ENCODE data around the gene ADSL. TPM values are rescaled to one million over a fixed set of nuclear protein-coding genes. Genes with fewer than 3 reads are reported as not detected.

The ADSL gene
- total and polyA plus RNA-seq, 9 of the 15 experiments (the other 6 are each of a cell fraction or from before 2014, with no cell fraction given): 112 to 322 (median 146) TPM

- no peak for TF ChIP-seq ATF2 (CRISPR knock-in tag; IDR thresholded peaks at IDR 0.05)
- no peak for TF ChIP-seq RBM14 (IDR thresholded peaks at IDR 0.05; ENCODE audit: borderline replicate concordance, insufficient read depth, low read depth, low read length)
- no peak for TF ChIP-seq E2F5 (CRISPR knock-in tag; IDR thresholded peaks at IDR 0.05)
- TF ChIP-seq BRF1 (IDR thresholded peaks at IDR 0.05; ENCODE audit: borderline replicate concordance, extremely low read depth, insufficient read length): no peak
- TF ChIP-seq ZNF717 (CRISPR knock-in tag; IDR thresholded peaks at IDR 0.05): no peak
- TF ChIP-seq TFAP4 (CRISPR knock-in tag; IDR thresholded peaks at IDR 0.05; ENCODE audit: borderline replicate concordance): peak; percentile 81; the same call in 1 of the 2 replicates
- TF ChIP-seq ZHX1 (conservative IDR thresholded peaks at IDR 0.05; ENCODE audit: low read length): no peak
- TF ChIP-seq CHAMP1 (IDR thresholded peaks at IDR 0.05): no peak
- no peak for TF ChIP-seq HNRNPH1 (optimal IDR thresholded peaks at IDR 0.05; ENCODE audit: low read depth, low read length)
- TF ChIP-seq GTF3C2 (IDR thresholded peaks at IDR 0.05; ENCODE audit: borderline replicate concordance, extremely low read depth, insufficient read length): no peak
- no peak for TF ChIP-seq MEF2A (IDR thresholded peaks at IDR 0.05; ENCODE audit: control insufficient read depth, low read depth, low read length)
- TF ChIP-seq RBM34 (IDR thresholded peaks at IDR 0.05; ENCODE audit: borderline replicate concordance, insufficient read depth, low read length): no peak
- no peak for TF ChIP-seq CHD1 (IDR thresholded peaks at IDR 0.05; ENCODE audit: low read length)
Measured at GRCh38 chr22:40346185-40347118, at the start of gene ADSL (continued).

Measured in K562 (cell line).